SJCRH30 (cell line): ENCODE results near the gene SUCLG2. TPM values are rescaled to one million over a fixed set of nuclear protein-coding genes. Genes with fewer than 3 reads are reported as not detected.
A peak's percentile ranks its signal among the peaks of the same experiment; 100 is the strongest.
"Not testable (repeated sequence)": the region's sequence is repeated elsewhere in the genome, so short reads cannot be mapped to it uniquely, and the experiment has no call there.

Experiments
- DNase-seq, 2 experiments: peaks; one replicate each; pipeline ENCODE4 v3.0.0-alpha.2; 2015 to 2020
- H3K27ac ChIP-seq: fragments of 250-450 bp; sonication (Bioruptor Pico); 2 replicates; pipeline ENCODE4 v1.5.1; 2020; ENCODE audit warnings: mild to moderate bottlenecking, moderate library complexity
- H3K27me3 ChIP-seq: fragments of 250-450 bp; sonication (Bioruptor Pico); 2 replicates; pipeline ENCODE4 v1.5.1; 2020; ENCODE audit warnings: mild to moderate bottlenecking, moderate library complexity
- H3K36me3 ChIP-seq: fragments of 250-450 bp; sonication (Bioruptor Pico); 2 replicates; pipeline ENCODE4 v1.5.1; 2020; ENCODE audit warnings: mild to moderate bottlenecking, moderate library complexity
- H3K4me1 ChIP-seq: fragments of 250-450 bp; sonication (Bioruptor Pico); 2 replicates; pipeline ENCODE4 v1.5.1; 2020; ENCODE audit warnings: mild to moderate bottlenecking, moderate library complexity
- H3K4me3 ChIP-seq: fragments of 250-450 bp; sonication (Bioruptor Pico); 2 replicates; pipeline ENCODE4 v1.5.1; 2020; ENCODE audit warnings: mild to moderate bottlenecking, moderate library complexity
- H3K9me3 ChIP-seq: fragments of 250-450 bp; sonication (Bioruptor Pico); replicated peaks from 2 replicates; pipeline ENCODE4 v1.5.1; 2020; ENCODE audit warnings: mild to moderate bottlenecking, moderate library complexity
- total RNA-seq: library from RNA; depleted of rRNA; stranded (reverse); fragments of >200 nt; shearing (Covaris generic); gene quantifications from 2 replicates; pipeline ENCODE4 v1.2.3, GENCODE V29; 2014

SUCLG2 gene
- total RNA-seq, 1 experiment from 2014 or later = 15.2 TPM

DNA sequence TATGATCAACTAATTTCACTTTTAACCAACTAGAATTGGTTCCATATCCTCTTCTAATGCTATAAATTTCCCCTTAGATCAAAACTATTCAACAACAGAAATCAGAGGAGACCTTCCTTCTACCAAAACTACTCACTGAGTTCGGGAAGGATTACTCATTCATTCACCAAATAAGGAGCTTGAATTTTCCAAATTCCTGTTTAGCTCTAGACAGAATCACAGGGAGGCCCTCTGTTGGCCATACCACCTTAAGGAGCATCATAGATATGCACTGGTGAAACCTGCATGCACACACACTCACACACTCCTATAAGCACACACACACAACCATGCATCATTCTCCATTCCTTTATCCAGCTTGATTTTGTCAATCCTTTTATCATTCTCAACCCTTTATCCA lies 49.0 kb downstream of the SUCLG2 start:
- no peak overlapping the region for H3K4me3 ChIP-seq
- no peaks in the 10 kb centered on the region for H3K4me1 ChIP-seq
- no peaks in the 10 kb centered on the region for H3K36me3 ChIP-seq
- H3K27me3 ChIP-seq = no peaks in the 10 kb centered on the region
- DNase-seq = peak in 1 of 2 experiments; percentile 1
- H3K27ac ChIP-seq = no peak overlapping the region
- H3K9me3 ChIP-seq = no peaks in the 10 kb centered on the region

- Histone ChIP-seq H3K4me1 (no peaks in the 10 kb centered on the region), H3K27ac (no peak overlapping the region), H3K36me3 (no peaks in the 10 kb centered on the region), H3K27me3 (no peaks in the 10 kb centered on the region), H3K4me3 (no peak overlapping the region), H3K9me3 (no peaks in the 10 kb centered on the region)
- DNase-seq = no peak
Observed at GRCh38 chr3:67602816-67603215, 51.6 kb downstream of the SUCLG2 start.

DNA sequence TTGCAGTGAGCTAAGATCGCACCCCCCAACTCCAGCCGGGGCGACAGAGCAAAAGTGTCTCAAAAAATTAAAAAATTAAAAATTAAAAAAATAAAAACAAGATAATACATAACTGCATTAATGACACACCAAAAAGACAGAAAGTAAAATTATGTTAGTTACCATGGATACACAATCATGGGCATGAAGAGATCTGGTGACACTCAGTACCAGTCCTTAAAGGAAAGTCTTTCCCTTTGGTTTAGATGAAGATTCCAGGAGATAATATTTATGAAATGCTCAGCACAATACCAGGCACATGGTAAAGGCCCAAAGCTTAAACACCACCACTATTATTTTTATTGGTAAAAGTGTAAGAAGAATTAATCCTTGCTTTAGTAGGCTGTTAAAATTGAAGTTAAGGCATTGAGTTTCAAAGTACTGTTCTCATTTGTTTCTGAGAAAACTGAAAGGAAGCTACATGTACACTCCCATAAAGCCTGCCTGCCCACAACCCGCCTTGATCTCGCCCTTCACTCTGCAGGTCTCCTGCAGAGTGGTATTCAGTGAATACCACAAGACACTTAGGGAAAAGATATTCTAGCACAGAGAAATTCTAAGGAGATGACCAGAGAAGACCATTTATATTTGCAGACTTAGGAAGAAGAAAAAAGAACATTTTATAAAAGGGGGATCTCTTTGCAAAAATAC lies 52.3 kb downstream of the SUCLG2 start:
- DNase-seq = no peak
- Histone ChIP-seq H3K27ac (no peak overlapping the region), H3K4me3 (no peak overlapping the region)

DNA sequence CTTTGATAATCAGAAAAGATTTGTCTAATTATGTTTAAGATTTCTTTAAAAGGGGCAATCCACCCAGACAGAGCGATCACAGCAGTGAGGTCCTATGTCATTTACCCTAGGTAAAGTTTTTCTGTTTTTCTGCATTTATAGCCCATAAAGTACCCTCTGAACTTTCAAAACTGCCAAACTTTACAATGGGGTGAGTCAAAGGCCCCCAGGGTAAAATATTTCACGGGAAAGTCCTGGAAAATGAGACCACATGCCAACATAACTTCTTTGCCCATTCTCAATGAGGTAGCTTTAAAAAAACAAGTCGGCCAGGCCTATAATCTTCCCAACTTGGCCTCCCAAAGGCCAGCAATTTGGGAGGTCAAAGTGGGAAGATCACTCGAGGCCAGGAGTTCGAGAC lies 53.0 kb downstream of the SUCLG2 start:
- DNase-seq = no peak

More for the DNA sequence above, 52.3 kb downstream of the SUCLG2 start:
- H3K9me3 ChIP-seq = no peaks in the 10 kb centered on the region
- H3K4me1 ChIP-seq = no peaks in the 10 kb centered on the region
- no peaks in the 10 kb centered on the region for H3K27me3 ChIP-seq
- H3K36me3 ChIP-seq = no peaks in the 10 kb centered on the region

DNA sequence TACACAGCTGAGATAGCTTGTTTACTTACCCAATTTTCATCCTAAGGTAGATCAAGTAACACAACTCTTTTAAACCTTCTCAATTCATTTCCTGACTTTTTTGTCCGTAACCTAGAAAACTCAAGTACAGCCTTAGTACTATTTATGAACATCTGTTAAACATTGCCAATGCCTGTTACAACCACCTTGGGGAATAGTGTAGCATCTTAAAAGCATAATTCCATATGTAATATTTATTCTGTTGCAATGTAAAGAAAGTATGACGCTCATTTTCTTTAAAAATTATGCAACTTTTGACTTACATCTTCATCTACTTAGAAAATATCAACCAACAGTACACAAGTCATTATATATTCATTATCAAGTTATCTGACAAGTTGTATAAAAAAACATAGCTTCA lies 54.6 kb downstream of the SUCLG2 start:
- Histone ChIP-seq H3K27ac (no peak overlapping the region), H3K27me3 (no peaks in the 10 kb centered on the region), H3K9me3 (no peaks in the 10 kb centered on the region), H3K36me3 (no peaks in the 10 kb centered on the region), H3K4me3 (no peak overlapping the region), H3K4me1 (no peaks in the 10 kb centered on the region)
- DNase-seq = no peak

More for the DNA sequence above, 53.0 kb downstream of the SUCLG2 start:
- H3K4me1 ChIP-seq = no peaks in the 10 kb centered on the region
- H3K9me3 ChIP-seq = no peaks in the 10 kb centered on the region
- no peak overlapping the region for H3K4me3 ChIP-seq
- no peaks in the 10 kb centered on the region for H3K36me3 ChIP-seq
- H3K27ac ChIP-seq = no peak overlapping the region
- H3K27me3 ChIP-seq = no peaks in the 10 kb centered on the region

DNA sequence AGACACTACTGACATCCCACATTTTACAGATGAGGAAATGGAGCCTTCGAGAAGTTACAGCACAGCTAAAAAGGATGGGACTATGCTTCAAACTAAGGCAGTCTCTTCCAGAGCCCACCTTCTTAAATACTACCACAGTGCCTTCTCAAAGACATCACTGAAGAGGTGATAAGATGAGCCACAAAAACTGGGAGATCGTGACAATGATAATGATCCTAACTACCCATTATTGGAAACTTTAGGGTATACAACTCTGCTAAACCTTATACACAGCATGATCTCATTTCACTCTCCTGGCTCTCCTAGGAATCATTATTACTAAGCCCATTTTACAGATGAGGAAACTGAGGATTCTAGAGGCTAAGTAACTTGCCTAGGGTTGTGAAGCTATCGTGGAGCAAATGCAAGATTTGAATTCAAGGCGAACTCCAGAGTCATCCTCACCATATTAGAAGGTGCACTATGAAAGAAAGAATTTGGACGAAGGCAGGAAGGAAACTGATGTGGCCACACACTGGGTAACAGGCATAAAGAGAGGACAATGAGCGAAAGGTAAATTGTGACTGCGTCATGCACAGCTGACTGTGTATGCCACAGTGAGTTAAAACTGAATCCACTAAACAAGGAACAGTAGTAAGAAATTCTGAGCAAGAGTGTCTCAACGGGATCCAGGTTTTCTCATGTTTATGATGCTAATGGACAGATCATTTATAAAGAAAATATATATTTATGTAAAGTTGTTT lies 55.4 kb downstream of the SUCLG2 start:
- no peaks in the 10 kb centered on the region for H3K4me1 ChIP-seq
- no peak for DNase-seq
- no peaks in the 10 kb centered on the region for H3K9me3 ChIP-seq
- no peaks in the 10 kb centered on the region for H3K27me3 ChIP-seq
- H3K27ac ChIP-seq = no peak overlapping the region
- H3K4me3 ChIP-seq = no peak overlapping the region
- no peaks in the 10 kb centered on the region for H3K36me3 ChIP-seq

DNA sequence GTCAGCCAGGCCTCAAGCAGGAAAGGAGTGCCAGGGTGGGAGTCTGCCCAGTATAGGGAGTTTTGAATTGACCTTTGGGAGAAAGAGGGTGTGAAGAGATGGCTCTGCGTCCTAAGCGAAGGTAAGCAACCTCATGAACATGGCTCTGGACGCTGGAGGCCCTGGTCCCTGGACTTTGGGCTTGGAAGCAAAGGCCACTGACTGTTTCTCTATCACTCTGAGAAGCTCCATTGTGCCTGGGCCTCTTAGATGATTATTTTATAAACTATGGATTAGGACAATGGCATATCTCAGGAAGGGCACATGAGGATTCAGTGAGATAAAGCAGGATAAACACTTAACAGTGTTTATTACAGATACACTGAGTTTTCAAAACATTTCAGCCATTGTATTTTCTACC lies 59.0 kb downstream of the SUCLG2 start:
- no peak overlapping the region for H3K27ac ChIP-seq
- no peaks in the 10 kb centered on the region for H3K36me3 ChIP-seq
- H3K4me1 ChIP-seq = no peaks in the 10 kb centered on the region
- no peak overlapping the region for H3K4me3 ChIP-seq
- no peaks in the 10 kb centered on the region for H3K27me3 ChIP-seq
- H3K9me3 ChIP-seq = no peaks in the 10 kb centered on the region
- no peak for DNase-seq

- H3K27ac ChIP-seq = no peak overlapping the region
- H3K27me3 ChIP-seq = no peaks in the 10 kb centered on the region
- H3K36me3 ChIP-seq = no peaks in the 10 kb centered on the region
- no peaks in the 10 kb centered on the region for H3K9me3 ChIP-seq
- no peak for DNase-seq
- no peak overlapping the region for H3K4me3 ChIP-seq
- no peaks in the 10 kb centered on the region for H3K4me1 ChIP-seq
Observed at GRCh38 chr3:67593761-67594234, 60.6 kb downstream of the SUCLG2 start.

DNA sequence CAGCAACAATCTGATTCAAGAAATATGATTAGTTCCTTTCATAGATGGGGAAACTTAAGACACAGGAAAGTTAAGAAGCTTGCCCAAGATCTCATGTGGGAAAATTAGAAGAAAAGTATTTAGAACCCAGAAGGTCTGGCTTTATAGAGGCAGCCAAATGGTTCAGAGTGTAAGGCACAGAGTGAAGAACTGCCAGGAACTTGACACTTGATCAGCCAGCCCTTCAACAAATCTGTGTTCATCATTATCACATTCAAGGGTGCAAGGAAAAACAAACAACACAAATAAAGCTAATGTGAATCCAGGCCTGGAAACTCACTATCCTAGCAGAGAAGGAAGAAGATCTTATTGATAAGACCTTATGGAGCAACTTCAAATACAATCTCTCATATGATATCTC lies 62.4 kb downstream of the SUCLG2 start:
- no peak for DNase-seq
- no peaks in the 10 kb centered on the region for H3K27me3 ChIP-seq
- H3K27ac ChIP-seq = no peak overlapping the region
- no peak overlapping the region for H3K4me3 ChIP-seq
- H3K9me3 ChIP-seq = no peaks in the 10 kb centered on the region
- no peaks in the 10 kb centered on the region for H3K4me1 ChIP-seq
- no peaks in the 10 kb centered on the region for H3K36me3 ChIP-seq

- no peak for DNase-seq
- Histone ChIP-seq H3K9me3 (no peaks in the 10 kb centered on the region), H3K4me3 (no peak overlapping the region), H3K27me3 (no peaks in the 10 kb centered on the region), H3K36me3 (no peaks in the 10 kb centered on the region), H3K27ac (no peak overlapping the region), H3K4me1 (no peaks in the 10 kb centered on the region)
Observed at GRCh38 chr3:67587811-67588210, 66.6 kb downstream of the SUCLG2 start.

GRCh38 chr3:67587301-67587700 lies 67.1 kb downstream of the SUCLG2 start:
- H3K27ac ChIP-seq = no peak overlapping the region
- no peaks in the 10 kb centered on the region for H3K36me3 ChIP-seq
- no peaks in the 10 kb centered on the region for H3K9me3 ChIP-seq
- H3K4me3 ChIP-seq = no peak overlapping the region
- H3K27me3 ChIP-seq = no peaks in the 10 kb centered on the region
- no peaks in the 10 kb centered on the region for H3K4me1 ChIP-seq
- no peak for DNase-seq

GRCh38 chr3:67584608-67585007 lies 69.8 kb downstream of the SUCLG2 start:
- not testable (repeated sequence) for H3K27ac ChIP-seq, DNase-seq, H3K36me3 ChIP-seq, H3K27me3 ChIP-seq, H3K4me1 ChIP-seq, H3K4me3 ChIP-seq, H3K9me3 ChIP-seq

DNA sequence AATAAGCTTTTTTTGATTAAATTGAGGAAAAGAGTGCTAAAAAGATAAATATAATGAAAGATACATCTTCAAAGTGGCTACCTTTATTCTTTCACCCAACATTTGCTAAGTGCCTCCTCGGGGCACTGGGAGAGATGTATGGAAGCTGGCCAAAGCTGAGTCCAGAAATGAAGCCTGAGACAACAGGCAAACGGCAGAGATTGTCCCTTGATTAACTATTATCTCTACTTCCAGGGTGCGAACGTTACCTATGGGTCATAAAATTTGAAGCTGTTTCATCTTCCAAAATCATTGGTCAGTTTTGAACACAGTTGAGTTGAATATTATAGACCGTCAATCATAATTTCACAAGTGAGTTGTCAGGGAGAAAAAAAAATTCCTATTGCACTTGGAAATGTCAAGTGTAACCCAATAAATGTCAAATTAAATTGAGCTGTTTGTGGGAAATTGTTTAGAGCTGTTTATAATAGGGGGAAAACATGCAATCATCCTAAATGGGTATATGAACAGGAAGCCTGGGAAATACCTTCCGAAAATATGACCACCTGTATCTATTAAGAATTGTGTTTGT lies 73.9 kb downstream of the SUCLG2 start:
- no peak overlapping the region for H3K4me3 ChIP-seq
- DNase-seq = no peak
- H3K27ac ChIP-seq = no peak overlapping the region
- H3K9me3 ChIP-seq = no peaks in the 10 kb centered on the region
- H3K4me1 ChIP-seq = no peaks in the 10 kb centered on the region
- no peaks in the 10 kb centered on the region for H3K27me3 ChIP-seq
- H3K36me3 ChIP-seq = no peaks in the 10 kb centered on the region

- Histone ChIP-seq H3K27ac (no peak overlapping the region), H3K4me1 (no peaks in the 10 kb centered on the region), H3K4me3 (no peak overlapping the region), H3K9me3 (no peaks in the 10 kb centered on the region), H3K36me3 (no peaks in the 10 kb centered on the region), H3K27me3 (no peaks in the 10 kb centered on the region)
- DNase-seq = no peak
Observed at GRCh38 chr3:67578416-67578815, 76.0 kb downstream of the SUCLG2 start.

- H3K4me3 ChIP-seq = no peak overlapping the region
Observed at GRCh38 chr3:67576441-67576840, 78.0 kb downstream of the SUCLG2 start.

More at GRCh38 chr3:67576441-67576840, 78.0 kb downstream of the SUCLG2 start:
- DNase-seq = no peak
- Histone ChIP-seq H3K27me3 (no peaks in the 10 kb centered on the region), H3K36me3 (no peaks in the 10 kb centered on the region), H3K27ac (no peak overlapping the region), H3K9me3 (no peaks in the 10 kb centered on the region), H3K4me1 (no peaks in the 10 kb centered on the region)
